ENCODE data around the gene STRADB.

DNA sequence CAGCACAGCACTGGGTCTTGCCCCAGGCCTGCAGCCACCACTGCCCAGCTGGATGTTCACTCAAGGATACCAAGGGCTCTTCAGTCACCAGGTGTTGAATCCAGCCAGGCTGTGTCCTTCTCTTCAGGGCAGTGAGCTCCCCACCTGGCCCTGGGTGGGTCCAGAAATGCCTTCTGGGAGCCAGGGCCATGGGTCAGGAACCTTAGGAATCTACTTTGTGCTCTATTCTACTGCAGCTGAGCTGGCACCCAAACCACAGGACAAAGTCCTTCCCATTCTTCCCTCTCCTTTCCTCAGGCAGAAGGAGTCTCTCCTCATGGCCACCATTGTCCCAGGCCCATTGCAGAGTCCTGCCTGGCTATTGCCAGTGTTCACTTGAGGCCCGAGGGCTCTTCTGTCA is 13.0 kb downstream of the STRADB start:
- TF ChIP-seq POLR2A (IDR thresholded peaks at IDR 0.05; ENCODE audit: low read depth, low read length) (no peak), POLR2AphosphoS5 (IDR thresholded peaks at IDR 0.05; ENCODE audit: insufficient read depth, low read depth, low read length) (no peak), JUN (IDR thresholded peaks at IDR 0.05; ENCODE audit: borderline replicate concordance, insufficient read depth, insufficient read length, low read depth) (no peak)
- TF ChIP-seq, protein P1, sequence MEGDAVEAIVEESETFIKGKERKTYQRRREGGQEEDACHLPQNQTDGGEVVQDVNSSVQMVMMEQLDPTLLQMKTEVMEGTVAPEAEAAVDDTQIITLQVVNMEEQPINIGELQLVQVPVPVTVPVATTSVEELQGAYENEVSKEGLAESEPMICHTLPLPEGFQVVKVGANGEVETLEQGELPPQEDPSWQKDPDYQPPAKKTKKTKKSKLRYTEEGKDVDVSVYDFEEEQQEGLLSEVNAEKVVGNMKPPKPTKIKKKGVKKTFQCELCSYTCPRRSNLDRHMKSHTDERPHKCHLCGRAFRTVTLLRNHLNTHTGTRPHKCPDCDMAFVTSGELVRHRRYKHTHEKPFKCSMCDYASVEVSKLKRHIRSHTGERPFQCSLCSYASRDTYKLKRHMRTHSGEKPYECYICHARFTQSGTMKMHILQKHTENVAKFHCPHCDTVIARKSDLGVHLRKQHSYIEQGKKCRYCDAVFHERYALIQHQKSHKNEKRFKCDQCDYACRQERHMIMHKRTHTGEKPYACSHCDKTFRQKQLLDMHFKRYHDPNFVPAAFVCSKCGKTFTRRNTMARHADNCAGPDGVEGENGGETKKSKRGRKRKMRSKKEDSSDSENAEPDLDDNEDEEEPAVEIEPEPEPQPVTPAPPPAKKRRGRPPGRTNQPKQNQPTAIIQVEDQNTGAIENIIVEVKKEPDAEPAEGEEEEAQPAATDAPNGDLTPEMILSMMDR (IDR thresholded peaks at IDR 0.05; ENCODE audit: extremely low read depth in 1 of 2, insufficient read depth in 1 of 2, low read depth in 1 of 2, low read length in 2 of 2): no peak

Data from endothelial cell of umbilical vein (primary cell).